Fibroblast of skin of left biceps (primary cell): Measurements from ENCODE around the gene GPX2.

Experiments used
- DNase-seq, 2 experiments: peaks; one replicate each; pipeline ENCODE4 v3.0.0-alpha.2; 2013; ENCODE audit warnings: low read depth in 2 of 2

The GPX2 gene

GRCh38 chr14:64939817-64940190 is 2.7 kb downstream of the GPX2 start:
- no peak for DNase-seq

- no peak for DNase-seq
Observed at GRCh38 chr14:64938972-64939816, 3.4 kb downstream of the GPX2 start.

DNA sequence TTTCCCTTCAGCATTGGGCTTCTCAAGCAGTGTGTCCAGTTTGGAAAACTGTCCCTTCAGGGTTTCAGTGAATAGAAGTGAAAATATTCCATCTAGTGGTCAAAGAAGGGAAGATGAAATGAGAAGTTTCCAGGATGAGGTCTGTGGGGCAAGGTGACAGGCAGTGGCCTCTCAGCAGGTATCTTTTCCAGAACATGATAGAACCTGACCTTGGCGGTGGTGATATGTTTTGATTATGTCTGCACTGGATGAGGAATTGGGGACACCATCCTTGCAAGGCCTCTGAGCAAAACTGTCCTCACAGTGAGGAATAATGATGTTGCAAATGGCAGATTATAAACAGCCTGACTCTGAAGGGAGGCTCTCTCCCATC is 4.7 kb downstream of the GPX2 start:
- no peak for DNase-seq

GRCh38 chr14:64937171-64937820 is 5.2 kb downstream of the GPX2 start:
- no peak for DNase-seq

- DNase-seq = no peak
Observed at GRCh38 chr14:64935508-64935907, 7.0 kb downstream of the GPX2 start.

- no peak for DNase-seq
Observed at GRCh38 chr14:64934338-64934929, 8.1 kb downstream of the GPX2 start.

- DNase-seq = no peak
Observed at GRCh38 chr14:64932231-64932630, 10.3 kb downstream of the GPX2 start.

DNA sequence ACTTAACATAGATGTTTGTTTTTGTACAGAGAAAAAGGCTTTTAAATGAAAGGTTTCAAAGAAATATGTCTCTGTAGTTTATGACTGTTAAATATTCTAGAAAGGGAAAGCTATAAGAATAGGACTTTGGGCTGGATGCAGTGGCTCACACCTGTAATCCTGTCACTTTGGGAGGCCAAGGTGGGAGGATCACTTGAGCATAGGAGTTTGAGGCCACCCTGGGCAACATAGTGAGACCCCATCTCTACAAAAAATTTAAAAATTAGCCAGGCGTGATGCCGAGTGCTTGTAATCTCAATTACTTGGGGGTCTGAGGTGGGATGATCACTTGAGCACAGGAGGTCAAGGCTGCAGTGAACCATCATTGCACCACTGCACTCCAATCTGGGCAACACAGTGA is 11.4 kb downstream of the GPX2 start:
- DNase-seq = no peak

- peak; percentile 33 to 34 for DNase-seq
Observed at GRCh38 chr14:64930085-64930843, 12.3 kb downstream of the GPX2 start.

DNA sequence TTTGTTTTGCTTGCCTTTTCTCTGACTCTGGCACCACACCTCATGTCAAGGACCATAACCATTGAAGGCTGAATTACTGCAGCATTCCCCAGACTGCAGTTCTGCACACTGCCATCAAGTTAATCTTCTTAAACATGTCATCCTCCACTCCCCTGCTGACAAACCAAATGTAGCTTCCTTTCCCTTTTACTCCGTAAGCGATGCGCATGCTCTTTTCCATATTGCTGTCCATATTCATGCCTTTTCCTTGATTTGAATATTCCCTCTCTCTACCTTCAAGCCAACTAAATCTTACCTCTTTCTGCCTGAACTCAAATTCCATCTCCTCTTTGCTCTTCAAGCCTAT is 13.6 kb downstream of the GPX2 start:
- no peak for DNase-seq

DNA sequence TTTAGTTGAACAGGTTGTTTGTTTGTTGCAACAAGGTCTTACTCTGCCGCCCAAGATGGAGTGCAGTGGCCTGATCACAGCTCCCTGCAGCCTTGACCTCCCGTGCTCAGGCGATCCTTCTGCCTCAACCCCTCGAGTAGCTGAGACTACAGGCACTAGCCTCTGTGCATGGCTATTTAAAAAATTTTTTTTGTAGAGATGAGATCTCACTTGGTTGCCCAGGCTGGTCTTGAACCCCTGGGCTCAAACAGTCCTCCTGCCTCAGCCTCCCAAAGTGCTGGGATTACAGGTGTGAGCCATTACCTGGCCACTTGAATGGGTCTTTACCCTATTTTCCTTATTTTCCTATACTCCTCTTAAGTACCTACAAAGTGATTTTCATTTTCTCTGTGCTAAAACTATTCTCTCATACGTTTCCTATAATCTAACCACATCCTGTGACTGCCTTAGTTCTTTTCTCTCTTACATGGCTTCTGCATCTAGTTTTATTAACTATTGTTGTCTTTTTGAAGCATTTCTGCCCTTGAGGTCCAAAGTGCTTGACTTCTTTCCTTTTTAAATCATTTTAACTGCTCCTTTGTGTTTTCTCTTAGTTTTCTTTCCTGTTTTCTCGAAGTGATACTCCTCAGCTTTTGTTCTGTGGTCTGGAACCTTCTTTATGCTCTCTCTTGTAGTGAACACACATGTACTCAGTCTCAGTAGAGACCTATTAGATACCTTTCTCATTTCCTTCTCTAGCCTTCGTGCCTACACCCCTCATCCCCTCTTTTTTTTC is 14.1 kb downstream of the GPX2 start:
- DNase-seq = no peak

GRCh38 chr14:64927031-64927430 is 15.5 kb downstream of the GPX2 start:
- no peak for DNase-seq

- DNase-seq = no peak
Observed at GRCh38 chr14:64926398-64926995, 16.0 kb downstream of the GPX2 start.

GRCh38 chr14:64923015-64923414 is 19.5 kb downstream of the GPX2 start:
- DNase-seq = no peak

GRCh38 chr14:64920465-64920864 is 22.1 kb downstream of the GPX2 start:
- no peak for DNase-seq

- DNase-seq = no peak
Observed at GRCh38 chr14:64919618-64920017, 22.9 kb downstream of the GPX2 start.

- DNase-seq = no peak
Observed at GRCh38 chr14:64919215-64919614, 23.3 kb downstream of the GPX2 start.

- DNase-seq = no peak
Observed at GRCh38 chr14:64918216-64918615, 24.3 kb downstream of the GPX2 start.

- no peak for DNase-seq
Observed at GRCh38 chr14:64915797-64916196, 26.7 kb downstream of the GPX2 start.

DNA sequence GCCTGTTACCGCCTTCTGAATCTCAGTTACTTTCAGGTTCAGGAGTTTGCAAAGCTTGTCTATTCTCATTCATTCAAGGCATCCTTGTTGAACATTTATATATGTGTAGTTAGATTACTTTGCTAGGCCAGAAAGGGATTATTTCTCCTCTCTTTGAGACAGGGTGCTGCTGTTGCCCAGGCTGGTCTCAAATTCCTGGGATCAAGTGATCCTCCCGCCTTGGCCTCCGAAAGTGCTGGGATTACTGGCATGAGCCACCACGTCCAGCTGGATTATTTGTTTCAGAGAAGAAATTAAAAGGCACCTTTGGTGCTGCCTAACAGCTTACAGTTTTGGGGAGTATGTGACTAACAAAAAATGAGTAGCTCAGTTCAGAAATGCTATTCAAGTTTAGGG is 27.5 kb downstream of the GPX2 start:
- no peak for DNase-seq
